ENCODE measurements around the gene PLEK.

GRCh38 chr2:68371138-68371537 is 6.1 kb downstream of the PLEK start:
- TF ChIP-seq CTCF (IDR thresholded peaks at IDR 0.05) (no peak), POLR2A (IDR thresholded peaks at IDR 0.05) (no peak), POLR2AphosphoS5 (IDR thresholded peaks at IDR 0.05) (no peak)
